Brain microvascular endothelial cell (primary cell): ENCODE results near the gene ITCH.
"Not testable (repeated sequence)": the region's sequence is repeated elsewhere in the genome, so short reads cannot be mapped to it uniquely, and the experiment has no call there.

Source experiments
- DNase-seq: peaks from one replicate; pipeline ENCODE4 v3.0.0-alpha.2; 2020
- H3K27ac ChIP-seq: fragments of 250-450 bp; sonication (Bioruptor Pico); 2 replicates; pipeline ENCODE4 v1.5.1; 2020; ENCODE audit warnings: mild to moderate bottlenecking, moderate library complexity
- H3K27me3 ChIP-seq: fragments of 250-450 bp; sonication (Bioruptor Pico); replicated peaks from 2 replicates; pipeline ENCODE4 v1.5.1; 2020; ENCODE audit warnings: mild to moderate bottlenecking
- H3K36me3 ChIP-seq: fragments of 250-450 bp; sonication (Bioruptor Pico); replicated peaks from 2 replicates; pipeline ENCODE4 v1.5.1; 2020; ENCODE audit warnings: mild to moderate bottlenecking
- H3K4me3 ChIP-seq: 2 replicates; pipeline ENCODE4 v1.5.1; 2011; ENCODE audit warnings: low read depth, mild to moderate bottlenecking, control low read depth, low read length, moderate library complexity
- CTCF ChIP-seq: IDR thresholded peaks from 2 replicates; pipeline ENCODE4 v1.5.1; 2011; ENCODE audit warnings: low read depth, mild to moderate bottlenecking, moderate library complexity, low read length, control low read depth, inconsistent platforms; ENCODE audit errors: missing control alignments
- in situ Hi-C: cut with HindIII; loops from 2 replicates; pipeline ENCODE4 v1.10.0; 2017; ENCODE audit warnings: low sequenced_read_pairs, low pct_ligation_motif_present

The ITCH gene

DNA sequence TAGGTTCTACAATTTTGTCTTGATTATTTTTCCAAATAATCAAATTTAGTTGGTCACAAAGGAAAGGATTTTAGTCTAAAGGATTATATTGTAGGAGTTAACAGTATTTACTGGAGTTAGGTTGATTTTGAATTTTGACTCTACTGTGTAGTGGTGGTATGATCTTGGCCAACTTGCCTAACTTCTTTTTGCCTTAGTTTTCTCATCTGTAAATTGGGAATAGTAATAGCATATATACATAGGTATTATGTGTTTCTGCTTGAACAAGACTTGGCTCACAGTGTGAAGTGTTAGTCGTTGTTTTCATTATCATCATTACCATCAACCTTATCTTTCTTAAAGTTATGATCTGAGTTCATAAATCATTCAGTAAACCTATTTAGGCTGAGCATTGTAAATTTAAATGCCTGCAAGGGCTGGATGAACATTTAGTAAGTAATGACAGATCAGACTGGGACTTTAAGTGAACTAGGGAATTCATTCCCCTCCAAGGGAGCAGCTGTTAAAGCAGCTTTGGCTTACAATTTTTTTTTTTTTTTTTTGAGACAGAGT is 11.2 kb downstream of the ITCH start:
- no peak overlapping the region for H3K4me3 ChIP-seq
- no peak for DNase-seq

DNA sequence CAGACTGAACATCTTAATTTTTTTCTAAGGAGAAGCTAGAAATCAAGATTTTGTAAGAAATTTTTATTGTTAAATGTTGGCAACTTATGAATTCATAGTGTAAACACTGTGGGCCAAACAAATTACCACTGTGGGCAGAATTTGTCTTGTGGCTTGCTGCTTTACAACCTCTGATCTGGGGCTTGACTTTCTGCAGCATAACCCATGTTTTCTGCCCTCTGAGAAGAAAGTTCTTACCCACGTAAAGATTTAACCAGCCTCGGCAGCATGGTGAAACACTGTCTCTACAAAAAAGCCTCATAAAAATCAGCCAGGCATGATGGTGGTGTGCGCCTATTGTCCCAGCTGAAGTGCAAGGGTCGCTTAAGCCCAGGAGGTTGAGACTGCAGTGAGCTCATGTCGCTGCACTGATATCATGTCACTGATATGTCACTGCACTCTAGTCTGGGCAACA is 12.9 kb downstream of the ITCH start:
- no peak for TF ChIP-seq CTCF
- DNase-seq = no peak
- Histone ChIP-seq H3K27me3 (no peaks in the 10 kb centered on the region), H3K4me3 (no peak overlapping the region), H3K36me3 (peaks cover 40% of the 10 kb centered on the region), H3K27ac (no peak overlapping the region)
- in situ Hi-C loops = no loop called here

More for the DNA sequence above, 11.2 kb downstream of the ITCH start:
- H3K27ac ChIP-seq = no peak overlapping the region
- H3K36me3 ChIP-seq = peaks cover 49% of the 10 kb centered on the region
- H3K27me3 ChIP-seq = no peaks in the 10 kb centered on the region
- in situ Hi-C loops = no loop called here
- TF ChIP-seq CTCF = no peak

DNA sequence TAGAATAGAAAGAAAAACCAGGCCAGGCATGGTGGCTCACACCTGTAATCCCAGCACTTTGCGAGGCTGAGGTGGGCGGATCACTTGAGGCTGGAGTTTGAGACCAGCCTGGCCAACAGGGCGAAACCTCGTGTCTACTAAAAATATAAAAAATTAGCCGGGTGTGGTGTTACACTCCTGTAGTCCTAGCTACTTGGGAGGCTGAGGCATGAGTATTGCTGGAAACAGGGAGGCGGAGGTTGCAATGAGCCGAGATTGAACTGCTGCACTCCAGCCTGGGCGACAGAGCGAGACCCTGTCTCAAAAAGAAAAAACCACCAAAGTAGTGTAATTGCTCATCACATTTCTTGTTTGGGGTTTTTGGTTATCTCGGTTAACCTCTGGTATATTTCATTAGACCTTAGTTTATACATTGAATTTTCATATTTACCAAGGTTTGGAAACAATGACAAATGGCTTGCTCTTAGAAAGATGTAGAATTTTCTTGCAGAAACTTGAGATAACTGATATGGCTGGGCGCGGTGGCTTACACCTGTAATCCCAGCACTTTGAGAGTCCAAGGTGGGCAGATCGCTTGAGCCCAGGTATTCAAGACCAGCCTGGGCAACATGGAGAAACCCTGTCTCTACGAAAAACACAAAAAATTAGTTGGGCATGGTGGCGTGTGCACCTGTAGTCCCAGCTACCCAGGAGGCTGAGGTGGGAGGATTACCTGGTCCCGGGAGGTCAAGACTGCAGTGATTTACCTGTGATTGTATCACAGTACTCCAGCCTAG is 14.2 kb downstream of the ITCH start:
- in situ Hi-C loops = no loop called here

GRCh38 chr20:34382174-34382573 is 19.1 kb downstream of the ITCH start:
- no peak overlapping the region for H3K27ac ChIP-seq
- H3K4me3 ChIP-seq = no peak overlapping the region
- H3K27me3 ChIP-seq = no peaks in the 10 kb centered on the region
- DNase-seq = no peak
- in situ Hi-C loops = no loop called here
- H3K36me3 ChIP-seq = peaks cover 11% of the 10 kb centered on the region
- no peak for TF ChIP-seq CTCF

More for the DNA sequence above, 14.2 kb downstream of the ITCH start:
- no peak overlapping the region for H3K4me3 ChIP-seq
- no peak for DNase-seq
- no peak overlapping the region for H3K27ac ChIP-seq
- H3K27me3 ChIP-seq = no peaks in the 10 kb centered on the region
- TF ChIP-seq CTCF = no peak
- H3K36me3 ChIP-seq = peaks cover 37% of the 10 kb centered on the region

DNA sequence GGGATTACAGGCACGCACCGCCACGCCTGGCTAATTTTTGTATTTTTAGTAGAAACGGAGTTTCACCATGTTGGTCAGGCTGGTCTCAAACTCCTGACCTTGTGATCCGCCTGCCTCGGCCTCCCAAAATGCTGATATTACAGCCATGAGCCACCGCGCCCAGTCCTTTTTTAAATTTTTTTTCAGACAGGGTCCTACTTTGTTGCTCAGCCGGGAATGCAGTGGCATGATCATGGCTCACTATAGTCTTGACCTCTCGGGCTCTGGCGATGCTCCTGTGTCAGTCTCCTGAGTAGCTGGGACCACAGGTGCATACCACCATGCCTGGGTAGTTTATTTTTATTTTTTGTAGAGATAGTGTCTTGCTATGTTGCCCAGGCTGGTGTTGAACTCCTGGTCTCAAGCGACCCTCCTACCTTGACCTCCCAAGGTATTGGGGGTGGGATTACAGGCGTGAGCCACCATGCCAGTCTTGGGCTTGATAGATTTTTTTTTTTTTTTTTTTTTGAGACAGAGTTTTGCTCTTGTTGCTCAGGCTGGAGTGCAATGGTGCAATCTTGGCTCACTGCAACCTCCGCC is 19.9 kb downstream of the ITCH start:
- peaks cover 11% of the 10 kb centered on the region for H3K36me3 ChIP-seq
- H3K4me3 ChIP-seq, H3K27me3 ChIP-seq, in situ Hi-C loops, H3K27ac ChIP-seq, DNase-seq: not testable (repeated sequence)

DNA sequence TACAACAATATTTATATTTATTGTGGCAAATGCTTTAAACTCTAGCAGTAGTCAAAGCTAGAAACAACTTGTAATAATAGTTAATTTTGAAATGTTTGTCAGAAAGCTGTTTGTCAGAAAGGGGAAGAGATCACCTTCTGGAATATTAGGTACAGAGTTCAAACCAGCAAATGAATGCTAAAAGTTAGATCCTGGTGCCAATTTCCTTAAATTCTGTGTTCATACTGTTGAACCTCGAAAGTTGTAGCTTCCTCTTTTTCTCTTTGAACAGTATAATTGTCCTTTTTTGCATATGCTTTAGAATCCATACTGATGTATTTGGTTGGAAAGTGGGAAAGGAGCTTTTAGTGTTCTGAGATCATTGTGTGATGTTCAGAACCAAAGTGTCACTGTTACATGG is 22.4 kb downstream of the ITCH start:
- in situ Hi-C loops = no loop called here
- H3K36me3 ChIP-seq = peaks cover 22% of the 10 kb centered on the region
- DNase-seq = no peak
- no peak overlapping the region for H3K4me3 ChIP-seq
- TF ChIP-seq CTCF = no peak
- no peak overlapping the region for H3K27ac ChIP-seq
- H3K27me3 ChIP-seq = no peaks in the 10 kb centered on the region
